HepG2 (cell line): ENCODE results near the gene DDC. TPM values are rescaled to one million over a fixed set of nuclear protein-coding genes. Genes with fewer than 3 reads are reported as not detected.
A peak's percentile ranks its signal among the peaks of the same experiment; 100 is the strongest.

ENCODE experiments used
- ATAC-seq: fragments of 200-7000 bp; cut with Tn5 transposase; 3 replicates; pipeline ENCODE4 v1.9.1; 2020; ENCODE audit warnings: mild to moderate bottlenecking, moderate library complexity
- BruUV-seq: library from RNA; stranded (reverse); fragments of 400-500 nt; replicated peaks from 2 replicates; lab custom pipeline; 2021; lab: Mats Ljungman, UMichigan
- CTCF ChIA-PET: fragments of 300-600 bp; formaldehyde crosslinking; extraction: SDS; loops from one replicate; lab custom pipeline; 2021; ENCODE audit warnings: low total read pairs, inconsistent platforms, low intra/inter-chr PET ratio; lab: Yijun Ruan, JAX
- POLR2A ChIA-PET: fragments of 350-600 bp; sonication (Branson Sonifier 250); formaldehyde crosslinking; loops from one replicate; lab custom pipeline; 2020; ENCODE audit warnings: antibody characterized with exemption, inconsistent platforms; lab: Yijun Ruan, JAX
- DNase-seq: peaks from one replicate; pipeline ENCODE4 v3.0.0-alpha.2; 2015; ENCODE audit warnings: low spot score
- FAIRE-seq: peaks from 3 replicates; lab custom pipeline; 2011; peaks lifted over from hg19 to GRCh38; lab: Jason Lieb, UNC
- H2AFZ ChIP-seq: one replicate; pipeline ENCODE4 v1.6.1; 2011; ENCODE audit warnings: low read length, inconsistent platforms
- H3K27ac ChIP-seq: fragments of 300-600 bp; 3 replicates; pipeline ENCODE4 v1.8.0; 2011; ENCODE audit warnings: mixed run types, mild to moderate bottlenecking, mixed read lengths, low read length, inconsistent platforms; ENCODE audit not compliant: insufficient read depth; ENCODE audit errors: extremely low read length
- H3K27me3 ChIP-seq, 2 experiments: fragments of 200-600 bp in 1 of 2; 2 replicates in 1 of 2; 3 replicates in 1 of 2; pipeline versions ENCODE4 v1.6.0 to v1.8.0; 2011; ENCODE audit warnings: low read length in 2 of 2, mild to moderate bottlenecking in 2 of 2, moderate library complexity in 2 of 2, inconsistent platforms in 1 of 2; ENCODE audit not compliant: insufficient read depth in 2 of 2, control insufficient read depth in 1 of 2
- H3K36me3 ChIP-seq, 2 experiments: fragments of 200-600 bp in 1 of 2; replicated peaks in 1 of 2; 2 replicates in 1 of 2; 3 replicates in 1 of 2; pipeline versions ENCODE4 v1.5.1 to v1.8.0; 2011; ENCODE audit warnings: low read length in 2 of 2, inconsistent platforms in 1 of 2; ENCODE audit not compliant: insufficient read depth in 2 of 2, control insufficient read depth in 1 of 2
- H3K4me1 ChIP-seq: 2 replicates; pipeline ENCODE4 v1.5.1; 2012; ENCODE audit warnings: low read length, inconsistent platforms; ENCODE audit not compliant: insufficient read depth
- H3K4me2 ChIP-seq: 2 replicates; pipeline ENCODE4 v1.6.0; 2011; ENCODE audit warnings: low read depth, low read length, inconsistent platforms
- H3K4me3 ChIP-seq, 3 experiments: fragments of 200-600 bp in 1 of 3; sonication (generic), shearing (Covaris generic) in 1 of 3; replicated peaks in 1 of 3; 2 replicates each; pipeline ENCODE4 v1.5.1; 2011 to 2016; ENCODE audit warnings: low read length in 3 of 3, inconsistent platforms in 2 of 3, low read depth in 2 of 3, mild to moderate bottlenecking in 2 of 3, control low read depth in 1 of 3, mixed read lengths in 1 of 3; ENCODE audit not compliant: insufficient read depth in 1 of 3
- H3K79me2 ChIP-seq: one replicate; pipeline ENCODE4 v1.6.1; 2011; ENCODE audit warnings: low read length, inconsistent platforms; ENCODE audit not compliant: insufficient read depth
- H3K9ac ChIP-seq: 2 replicates; pipeline ENCODE4 v1.6.0; 2011; ENCODE audit warnings: mild to moderate bottlenecking, low read depth, low read length, inconsistent platforms; ENCODE audit not compliant: insufficient read depth
- H3K9me3 ChIP-seq: 2 replicates; pipeline ENCODE4 v1.5.1; 2012; ENCODE audit warnings: mild to moderate bottlenecking, low read length
- H4K20me1 ChIP-seq: 2 replicates; pipeline ENCODE4 v1.6.0; 2011; ENCODE audit warnings: inconsistent platforms, mild to moderate bottlenecking, low read length, moderate library complexity; ENCODE audit not compliant: insufficient read depth
- CC2D1A ChIP-seq: sonication (generic); formaldehyde crosslinking; IDR thresholded peaks from 2 replicates; pipeline ENCODE4 v1.8.1; 2023; ENCODE audit warnings: mild to moderate bottlenecking, missing genetic modification reagents
- CTCF ChIP-seq: sonication (generic); formaldehyde crosslinking; IDR thresholded peaks from 2 replicates; pipeline ENCODE4 v1.5.0; 2020; ENCODE audit warnings: mild to moderate bottlenecking, missing genetic modification reagents, moderate library complexity
- FOSL2 ChIP-seq: sonication (generic); formaldehyde crosslinking; IDR thresholded peaks from 2 replicates; pipeline ENCODE4 v1.4.0; 2020; ENCODE audit warnings: missing genetic modification reagents
- FOXK1 ChIP-seq: sonication (generic); formaldehyde crosslinking; IDR thresholded peaks from 2 replicates; pipeline ENCODE4 v1.4.0; 2020; ENCODE audit warnings: low read depth, missing genetic modification reagents, borderline replicate concordance
- HDAC1 ChIP-seq: sonication (generic); formaldehyde crosslinking; IDR thresholded peaks from 2 replicates; pipeline ENCODE4 v1.5.1; 2020; ENCODE audit warnings: mild to moderate bottlenecking, missing genetic modification reagents
- HNF4A ChIP-seq: sonication (generic); formaldehyde crosslinking; IDR thresholded peaks from 2 replicates; pipeline ENCODE4 v1.4.0; 2020; ENCODE audit warnings: missing genetic modification reagents
- HNF4G ChIP-seq, 2 experiments: sonication (generic) in 1 of 2; formaldehyde crosslinking in 1 of 2; IDR thresholded peaks; 2 replicates each; pipeline versions ENCODE4 v1.4.0 to v1.6.1; 2011 to 2020; ENCODE audit warnings: borderline replicate concordance in 2 of 2, low read depth in 2 of 2, mild to moderate bottlenecking in 2 of 2, low read length in 1 of 2, missing genetic modification reagents in 1 of 2, moderate library complexity in 1 of 2
- MAFF ChIP-seq: IDR thresholded peaks from 2 replicates; pipeline ENCODE4 v1.6.1; 2011; ENCODE audit warnings: low read depth, low read length, improper control_type of control experiment
- MAFG ChIP-seq: sonication (generic); formaldehyde crosslinking; IDR thresholded peaks from 2 replicates; pipeline ENCODE4 v1.5.1; 2020; ENCODE audit warnings: mild to moderate bottlenecking, missing genetic modification reagents
- MAFK ChIP-seq, 2 experiments: IDR thresholded peaks in 1 of 2; conservative IDR thresholded peaks in 1 of 2; 2 replicates each; pipeline ENCODE4 v1.6.1; 2011; ENCODE audit warnings: improper control_type of control experiment in 2 of 2, low read length in 2 of 2
- NFE2 ChIP-seq: sonication (generic); formaldehyde crosslinking; IDR thresholded peaks from 2 replicates; pipeline ENCODE4 v1.4.0; 2020; ENCODE audit warnings: missing genetic modification reagents
- NFE2L2 ChIP-seq: fragments of 150-350 bp; IDR thresholded peaks from 2 replicates; pipeline ENCODE4 v1.6.1; 2014; ENCODE audit warnings: low read length
- STAG1 ChIP-seq: sonication (generic); formaldehyde crosslinking; IDR thresholded peaks from 2 replicates; pipeline ENCODE4 v1.4.0; 2020; ENCODE audit warnings: missing genetic modification reagents
- TEAD3 ChIP-seq: optimal IDR thresholded peaks from 2 replicates; pipeline ENCODE3; 2016; ENCODE audit warnings: borderline replicate concordance
- ZBTB21 ChIP-seq: sonication (generic); formaldehyde crosslinking; IDR thresholded peaks from 2 replicates; pipeline ENCODE4 v1.4.0; 2020; ENCODE audit warnings: missing genetic modification reagents
- ZBTB25 ChIP-seq: IDR thresholded peaks from 2 replicates; pipeline ENCODE4 v1.6.1; 2018; ENCODE audit warnings: missing genetic modification reagents
- ZNF530 ChIP-seq: sonication (generic); formaldehyde crosslinking; IDR thresholded peaks from 2 replicates; pipeline ENCODE4 v1.5.0; 2020; ENCODE audit warnings: low read depth, mild to moderate bottlenecking, missing genetic modification reagents
- ZNF687 ChIP-seq: sonication (generic); formaldehyde crosslinking; IDR thresholded peaks from 2 replicates; pipeline ENCODE4 v1.5.1; 2020; ENCODE audit warnings: mild to moderate bottlenecking, missing genetic modification reagents, moderate library complexity
- WGBS: methylation state at CpG from one replicate; pipeline ENCODE4 v1.1.6; 2017; ENCODE audit warnings: low lambda C conversion rate; 5-methylcytosine and 5-hydroxymethylcytosine counted together
- in situ Hi-C: cut with HindIII; loops from 2 replicates; pipeline ENCODE4 v1.10.0; 2017; ENCODE audit warnings: low pct_unique_long_range_greater_than_20kb; ENCODE audit not compliant: extremely low pct_ligation_motif_present
- intact Hi-C: fragments of 100-400 bp; cut with micrococcal nuclease; formaldehyde crosslinking; loops from one replicate; pipeline ENCODE4 v1.10.0; 2022; ENCODE audit not compliant: unreplicated experiment
- polyA plus RNA-seq, 8 experiments: library from polyadenylated mRNA; depleted of rRNA in 3 of 8; stranded (reverse) in 7 of 8; unstranded in 1 of 8; fragments of >200 nt; fragmentation: Illumina TruSeq in 4 of 8; extraction: Trizol in 4 of 8; gene quantifications; 2 replicates each; pipeline versions ENCODE4 v1.2.1 to v1.2.3, GENCODE V29; 2011 to 2016; ENCODE audit warnings: low read depth in 4 of 8, missing spikeins in 1 of 8, mixed read lengths in 1 of 8; ENCODE audit not compliant: insufficient read depth in 1 of 8
- total RNA-seq, 5 experiments: library from RNA; depleted of rRNA; stranded (reverse); fragments of >200 nt; fragmentation: Illumina TruSeq; extraction: Trizol; gene quantifications; 2 replicates each; pipeline ENCODE4 v1.2.3, GENCODE V29; 2016; ENCODE audit warnings: low read depth in 1 of 5

DDC gene
- total and polyA plus RNA-seq, 2 of the 13 experiments (the other 11 are each of a cell fraction or from before 2014, with no cell fraction given) = 11.7 to 93.3 TPM

- WGBS = 68% methylated on average over 9 of the region's 12 CpGs
- no peak overlapping the region for H3K4me3 ChIP-seq
- no peaks in the 10 kb centered on the region for H4K20me1 ChIP-seq
- TF ChIP-seq NFE2L2 (peak; percentile 93), FOXK1 (CRISPR knock-in tag) (no peak), CC2D1A (CRISPR knock-in tag) (no peak), HDAC1 (CRISPR knock-in tag) (no peak), HNF4G (IDR thresholded peaks at IDR 0.05; ENCODE audit: borderline replicate concordance, low read depth, low read length) (0 out of 2 replicates have a peak, but pooled peaks have one; percentile 13), HNF4G (CRISPR knock-in tag; IDR thresholded peaks at IDR 0.05; ENCODE audit: borderline replicate concordance, low read depth) (no peak), STAG1 (CRISPR knock-in tag) (peak; percentile 40), TEAD3 (CRISPR knock-in tag) (peak; percentile 30), NFE2 (peak; percentile 90; the same call in 1 of the 2 replicates), MAFF (peak; percentile 77), MAFG (CRISPR knock-in tag) (peak; percentile 56; the same call in 1 of the 2 replicates), ZBTB21 (0 out of 2 replicates have a peak, but pooled peaks have one; percentile 53), CTCF (CRISPR knock-in tag) (peak; percentile 48), FOSL2 (CRISPR knock-in tag) (peak; percentile 84), ZBTB25 (CRISPR knock-in tag) (no peak), ZNF687 (CRISPR knock-in tag) (peak; percentile 39), ZNF530 (CRISPR knock-in tag) (no peak), MAFK (conservative IDR thresholded peaks at IDR 0.05 in 1 of 2, IDR thresholded peaks at IDR 0.05 in 1 of 2; ENCODE audit: low read length in 2 of 2) (peak; percentile 78 to 90), HNF4A (peak; percentile 47; the same call in 1 of the 2 replicates)
- FAIRE-seq = no peak
- H3K4me2 ChIP-seq = no peak overlapping the region
- no peaks in the 10 kb centered on the region for H3K79me2 ChIP-seq
- peak; percentile 37 for DNase-seq
- peaks cover 8 to 37% of the 10 kb centered on the region in 2 experiments; a peak in 4 of 5 replicates for H3K36me3 ChIP-seq
- POLR2A ChIA-PET = no interaction called here
- H3K27me3 ChIP-seq = no peaks in the 10 kb centered on the region
- H3K9me3 ChIP-seq = no peaks in the 10 kb centered on the region
- H3K4me1 ChIP-seq = peaks cover 30% of the 10 kb centered on the region
- H2AFZ ChIP-seq = no peak overlapping the region
- peak overlapping the region; percentile 36 for H3K27ac ChIP-seq
- in situ Hi-C loops = no loop called here
- CTCF ChIA-PET = no interaction called here
- no peak overlapping the region for H3K9ac ChIP-seq
- ATAC-seq = peak; percentile 86
- intact Hi-C loops = no loop called here
- TSS peak; percentile 26 for BruUV-seq
Measured at GRCh38 chr7:50534690-50535290, 30.4 kb downstream of the DDC start.
